A673 (cell line): Measurements from ENCODE around the gene MYO15B.
"Not testable (repeated sequence)": the region's sequence is repeated elsewhere in the genome, so short reads cannot be mapped to it uniquely, and the experiment has no call there.

Source experiments
- CTCF ChIP-seq: fragments of 300-800, 200-600 bp; sonication (generic); conservative IDR thresholded peaks from 2 replicates; pipeline ENCODE4 v1.5.1; 2017; ENCODE audit warnings: low read depth, mild to moderate bottlenecking, antibody characterized with exemption, low read length, moderate library complexity, mixed read lengths
- EZH2 ChIP-seq: fragments of 200-600 bp; sonication (generic); IDR thresholded peaks from 2 replicates; pipeline ENCODE4 v1.6.1; 2017; ENCODE audit warnings: borderline replicate concordance, low read depth, mild to moderate bottlenecking, mixed read lengths, antibody characterized with exemption, low read length; ENCODE audit not compliant: poor library complexity, severe bottlenecking

DNA sequence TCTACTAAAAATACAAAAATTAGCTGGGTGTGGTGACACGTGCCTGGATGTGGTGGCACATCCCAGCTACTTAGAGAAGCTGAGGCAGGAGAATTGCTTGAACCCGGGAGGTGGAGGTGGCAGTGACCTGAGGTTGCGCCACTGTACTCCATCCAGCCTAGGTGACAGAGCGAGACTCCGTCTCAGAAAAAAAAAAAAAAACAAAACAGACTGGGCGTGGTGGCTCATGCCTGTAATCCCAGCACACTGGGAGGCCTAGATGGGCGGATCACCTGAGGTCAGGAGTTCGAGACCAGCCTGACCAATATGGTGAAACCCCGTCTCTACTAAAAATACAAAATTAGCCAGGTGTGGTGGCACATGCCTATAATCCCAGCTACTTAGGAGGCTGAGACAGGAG is 5.8 kb downstream of the MYO15B start:
- not testable (repeated sequence) for TF ChIP-seq CTCF, EZH2
